Thyroid gland (tissue), 4 donors: ENCODE data around the gene DLL4. TPM values are rescaled to one million over a fixed set of nuclear protein-coding genes. Genes with fewer than 3 reads are reported as not detected.
"Not testable (repeated sequence)": the region's sequence is repeated elsewhere in the genome, so short reads cannot be mapped to it uniquely, and the experiment has no call there.

Experiments
- DNase-seq, 2 donors: peaks; one replicate each; pipeline ENCODE4 v3.0.0-alpha.2; 2019
- H3K27ac ChIP-seq, 3 donors: fragments of 200-600 bp; sonication (generic); 1 replicate in 2 of 3; 2 replicates in 1 of 3; pipeline ENCODE4 v1.5.1; 2016 to 2019; ENCODE audit warnings: mild to moderate bottlenecking in 1 of 3, moderate library complexity in 1 of 3
- H3K27me3 ChIP-seq: fragments of 200-600 bp; sonication (generic); one replicate; pipeline ENCODE4 v1.5.1; 2019
- H3K36me3 ChIP-seq, 2 donors: fragments of 200-600 bp; sonication (generic); one replicate each; pipeline ENCODE4 v1.5.1; 2016 to 2019
- H3K4me1 ChIP-seq, 2 donors: fragments of 200-600 bp; sonication (generic); one replicate each; pipeline ENCODE4 v1.5.1; 2017 to 2019
- H3K4me3 ChIP-seq, 3 donors: fragments of 200-600 bp; sonication (generic); replicated peaks in 1 of 3; 1 replicate in 2 of 3; 2 replicates in 1 of 3; pipeline ENCODE4 v1.5.1; 2016; ENCODE audit warnings: mild to moderate bottlenecking in 1 of 3
- H3K9me3 ChIP-seq: fragments of 200-600 bp; sonication (generic); one replicate; pipeline ENCODE4 v1.5.1; 2017
- CTCF ChIP-seq, 6 experiments: fragments of 200-600 bp in 3 of 6; fragments of 450-650 bp in 3 of 6; sonication (generic) in 3 of 6; IDR thresholded peaks; one replicate each; pipeline ENCODE4 v1.5.1; 2016 to 2019; ENCODE audit warnings: antibody characterized with exemption in 6 of 6, mild to moderate bottlenecking in 2 of 6, inconsistent platforms in 1 of 6, moderate library complexity in 1 of 6
- POLR2A ChIP-seq, 2 donors: fragments of 450-650 bp; IDR thresholded peaks; one replicate each; pipeline ENCODE4 v1.6.1; 2017; ENCODE audit warnings: antibody characterized with exemption in 2 of 2, mild to moderate bottlenecking in 2 of 2, moderate library complexity in 1 of 2
- WGBS, 2 donors: methylation state at CpG; one replicate each; pipeline ENCODE4 v1.1.5; 2017; 5-methylcytosine and 5-hydroxymethylcytosine counted together
- intact Hi-C: fragments of 100-400 bp; cut with DNase I; formaldehyde crosslinking; loops from one replicate; pipeline ENCODE4 v1.15.1; 2023
- total RNA-seq, 4 donors: library from RNA; depleted of rRNA; stranded (reverse); fragments of >200 nt; gene quantifications; one replicate each; pipeline ENCODE4 v1.2.3, GENCODE V29; 2016

Gene DLL4
- total RNA-seq, 4 donors from 2014 or later = 6.8 to 27.1 (median 10.8) TPM

- 91 to 94% methylated on average over 7 to 8 of the region's 8 CpGs for WGBS, 2 donors
- intact Hi-C loops = no loop called here
- Histone ChIP-seq H3K36me3 (no peaks in the 10 kb centered on the region), H3K27me3 (no peaks in the 10 kb centered on the region), H3K4me1 (peaks cover 4 to 6% of the 10 kb centered on the region in 2 donors), H3K27ac (no peak overlapping the region), H3K9me3 (no peaks in the 10 kb centered on the region), H3K4me3 (no peak overlapping the region)
- no peak for DNase-seq
- TF ChIP-seq POLR2A (IDR thresholded peaks at IDR 0.05) = no peak
- no peak for TF ChIP-seq CTCF (IDR thresholded peaks at IDR 0.05)
Observed at GRCh38 chr15:40958723-40959122, 29.6 kb downstream of the DLL4 start.

GRCh38 chr15:40959331-40960141 is 30.4 kb downstream of the DLL4 start:
- no peaks in the 10 kb centered on the region for H3K4me1 ChIP-seq
- 81 to 87% methylated on average over 22 of the region's 22 CpGs for WGBS, 2 donors
- H3K27me3 ChIP-seq = no peaks in the 10 kb centered on the region
- H3K27ac ChIP-seq = no peak overlapping the region
- intact Hi-C loops = no loop called here
- H3K4me3 ChIP-seq = no peak overlapping the region
- no peak for DNase-seq
- H3K36me3 ChIP-seq = no peaks in the 10 kb centered on the region
- no peaks in the 10 kb centered on the region for H3K9me3 ChIP-seq
- TF ChIP-seq POLR2A (IDR thresholded peaks at IDR 0.05) (no peak), CTCF (IDR thresholded peaks at IDR 0.05) (no peak)

GRCh38 chr15:40960151-40960885 is 31.2 kb downstream of the DLL4 start:
- no peak for DNase-seq
- 88 to 90% methylated on average over 16 of the region's 16 CpGs for WGBS, 2 donors
- no peak overlapping the region for H3K27ac ChIP-seq
- no peak for TF ChIP-seq POLR2A (IDR thresholded peaks at IDR 0.05)
- no peak for TF ChIP-seq CTCF (IDR thresholded peaks at IDR 0.05)
- no peaks in the 10 kb centered on the region for H3K4me1 ChIP-seq
- intact Hi-C loops = no loop called here
- H3K4me3 ChIP-seq = no peak overlapping the region
- no peaks in the 10 kb centered on the region for H3K27me3 ChIP-seq
- H3K36me3 ChIP-seq = no peaks in the 10 kb centered on the region
- H3K9me3 ChIP-seq = no peaks in the 10 kb centered on the region

GRCh38 chr15:40960925-40961324 is 31.8 kb downstream of the DLL4 start:
- TF ChIP-seq POLR2A (IDR thresholded peaks at IDR 0.05) (no peak), CTCF (IDR thresholded peaks at IDR 0.05) (no peak)
- no peaks in the 10 kb centered on the region for H3K9me3 ChIP-seq
- no peak for DNase-seq
- no peaks in the 10 kb centered on the region for H3K36me3 ChIP-seq
- intact Hi-C loops = no loop called here
- H3K4me1 ChIP-seq = no peaks in the 10 kb centered on the region
- no peak overlapping the region for H3K4me3 ChIP-seq
- no peak overlapping the region for H3K27ac ChIP-seq
- H3K27me3 ChIP-seq = no peaks in the 10 kb centered on the region
- 84 to 88% methylated on average over 7 to 11 of the region's 11 CpGs for WGBS, 2 donors

GRCh38 chr15:40961740-40962139 is 32.6 kb downstream of the DLL4 start:
- WGBS, 2 donors = 90 to 95% methylated on average over 2 to 21 of the region's 25 CpGs
- H3K4me3 ChIP-seq, DNase-seq, H3K9me3 ChIP-seq, intact Hi-C loops, H3K27me3 ChIP-seq, H3K4me1 ChIP-seq, H3K36me3 ChIP-seq, H3K27ac ChIP-seq: not testable (repeated sequence)

GRCh38 chr15:40962317-40962716 is 33.2 kb downstream of the DLL4 start:
- H3K9me3 ChIP-seq, H3K27ac ChIP-seq, DNase-seq, intact Hi-C loops, H3K4me1 ChIP-seq, H3K36me3 ChIP-seq, H3K4me3 ChIP-seq, H3K27me3 ChIP-seq: not testable (repeated sequence)
- WGBS, 2 donors = 95 to 97% methylated on average over 14 of the region's 14 CpGs
